ENCODE measurements around the gene KIAA0825.

Gene KIAA0825

DNA sequence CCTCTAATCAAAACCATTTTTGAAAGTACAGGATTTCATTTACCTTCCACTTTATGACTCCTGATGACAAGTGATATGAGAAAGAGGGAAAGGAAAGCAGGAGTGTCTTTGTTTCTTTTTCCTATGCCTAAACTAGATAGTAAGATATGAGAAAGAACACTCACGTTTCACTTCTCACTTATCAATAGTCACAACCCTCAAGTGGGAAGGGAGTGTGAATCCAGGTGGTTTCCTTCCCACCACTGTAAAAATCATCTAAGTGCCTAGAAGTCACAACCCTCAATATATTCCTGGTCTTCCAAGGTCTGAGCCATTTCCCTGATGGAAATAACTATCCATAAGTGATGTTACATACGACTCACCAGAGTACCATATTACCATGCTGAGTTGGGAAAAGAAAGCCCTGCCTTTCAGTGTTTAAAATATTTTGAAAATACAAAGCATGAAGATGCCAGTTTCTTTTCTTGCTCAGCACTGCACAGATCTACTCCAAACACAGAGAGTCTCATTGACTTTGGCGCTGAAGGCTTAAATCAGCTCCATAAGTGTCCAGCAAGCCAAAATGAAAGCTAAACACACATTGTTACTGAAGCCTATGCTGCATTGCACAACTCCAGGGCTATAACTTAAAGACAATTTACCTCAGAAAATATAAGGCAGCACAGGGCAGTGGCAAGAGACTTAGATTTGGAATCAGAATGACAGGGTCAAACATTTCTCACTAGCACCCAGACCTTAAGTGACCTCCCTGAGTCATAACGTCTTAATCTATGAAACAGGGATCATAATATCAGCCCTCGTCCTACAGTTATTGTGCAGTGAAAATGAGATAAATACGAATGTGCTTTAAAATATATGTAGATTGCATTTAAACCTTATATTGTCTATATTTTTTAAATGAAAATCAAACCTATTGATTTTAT is 301.2 kb downstream of the KIAA0825 start:
- H2BK120ac ChIP-seq (ENCODE audit: insufficient read depth, low read length, poor library complexity) = no peak overlapping the region
- no peaks in the 10 kb centered on the region for H3K27me3 ChIP-seq (ENCODE audit: insufficient read depth, low read length)
- no peaks in the 10 kb centered on the region for H3K79me1 ChIP-seq (ENCODE audit: low read length)
- no peaks in the 10 kb centered on the region for H3K79me2 ChIP-seq (ENCODE audit: control insufficient read depth, insufficient read depth, low read length, poor library complexity)
- H3K4ac ChIP-seq (ENCODE audit: low read depth, low read length) = no peak overlapping the region
- no peak overlapping the region for H4K8ac ChIP-seq (ENCODE audit: low read depth, low read length)
- no peaks in the 10 kb centered on the region for H3K36me3 ChIP-seq (ENCODE audit: control insufficient read depth in 1 of 2, insufficient read depth in 2 of 2, low read length in 2 of 2)
- DNase-seq = no peak
- no peak overlapping the region for H3K18ac ChIP-seq (ENCODE audit: low read length)
- H4K12ac ChIP-seq (ENCODE audit: low read depth, low read length) = no peak overlapping the region
- no CpG with 5 or more reads among the region's 6 CpGs for WGBS (ENCODE audit: extremely low coverage, insufficient coverage, insufficient read length)
- no peak overlapping the region for H3K14ac ChIP-seq (ENCODE audit: low read length)
- no peak overlapping the region for H3K27ac ChIP-seq (ENCODE audit: low read depth, low read length)
- H3K4me1 ChIP-seq (ENCODE audit: control insufficient read depth in 1 of 2, insufficient read depth in 2 of 2, low read length in 2 of 2) = no peaks in the 10 kb centered on the region
- H2AK5ac ChIP-seq (ENCODE audit: low read length) = no peak overlapping the region
- no peak overlapping the region for H4K91ac ChIP-seq (ENCODE audit: low read depth, low read length)
- no peaks in the 10 kb centered on the region for H3K9me3 ChIP-seq (ENCODE audit: insufficient read depth, low read depth, low read length)
- H3K23ac ChIP-seq (ENCODE audit: low read length) = no peak overlapping the region
- H3K4me2 ChIP-seq (ENCODE audit: low read length) = no peak overlapping the region
- no peak overlapping the region for H2BK5ac ChIP-seq (ENCODE audit: low read depth, low read length, poor library complexity)
- no peak overlapping the region for H2BK12ac ChIP-seq (ENCODE audit: low read length)
- no peak overlapping the region for H2AFZ ChIP-seq (ENCODE audit: insufficient read depth, low read length, poor library complexity)
- H3K9ac ChIP-seq (ENCODE audit: low read length) = no peak overlapping the region
- no peak overlapping the region for H3K4me3 ChIP-seq (ENCODE audit: low read depth, low read length)

DNA sequence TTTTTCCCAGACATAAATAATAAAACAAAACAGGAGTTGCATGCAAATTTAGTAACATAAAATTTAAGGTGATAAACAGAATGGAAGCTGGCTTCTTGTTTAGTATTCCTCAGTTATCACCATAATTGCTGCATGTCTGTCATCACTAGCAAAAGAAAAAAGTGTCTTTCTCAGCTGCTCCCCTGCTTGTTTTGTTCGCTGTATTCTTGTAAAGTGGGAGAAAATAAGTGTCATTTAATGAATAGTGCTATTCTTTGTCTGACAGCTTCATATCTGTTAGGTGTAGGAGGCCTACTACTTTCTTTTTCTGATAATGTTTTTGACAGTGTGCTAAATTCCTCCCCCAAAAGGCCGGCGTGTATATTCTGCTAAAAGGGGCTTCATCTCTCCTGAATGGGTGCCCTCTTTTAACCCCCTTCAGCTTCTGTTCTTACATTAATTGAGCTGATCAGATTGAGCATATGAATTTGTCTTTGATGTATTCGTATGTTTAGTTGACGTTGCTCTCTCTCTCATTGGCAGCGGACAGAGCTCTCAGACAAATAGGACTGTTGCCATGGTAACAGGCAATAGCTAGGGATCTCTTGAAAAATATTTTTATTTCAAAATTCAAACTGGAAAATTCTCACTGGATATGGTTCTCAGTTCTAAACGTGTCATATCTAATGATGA is 303.8 kb downstream of the KIAA0825 start:
- Histone ChIP-seq H2AFZ (ENCODE audit: insufficient read depth, low read length, poor library complexity) (no peak overlapping the region), H2AK5ac (ENCODE audit: low read length) (no peak overlapping the region), H2BK120ac (ENCODE audit: insufficient read depth, low read length, poor library complexity) (no peak overlapping the region), H3K27me3 (ENCODE audit: insufficient read depth, low read length) (no peaks in the 10 kb centered on the region), H3K9ac (ENCODE audit: low read length) (no peak overlapping the region), H3K23ac (ENCODE audit: low read length) (no peak overlapping the region), H3K79me1 (ENCODE audit: low read length) (no peaks in the 10 kb centered on the region), H2BK5ac (ENCODE audit: low read depth, low read length, poor library complexity) (no peak overlapping the region), H4K12ac (ENCODE audit: low read depth, low read length) (no peak overlapping the region), H4K91ac (ENCODE audit: low read depth, low read length) (no peak overlapping the region), H4K8ac (ENCODE audit: low read depth, low read length) (no peak overlapping the region), H3K4me2 (ENCODE audit: low read length) (no peak overlapping the region), H3K9me3 (ENCODE audit: insufficient read depth, low read depth, low read length) (no peaks in the 10 kb centered on the region), H3K18ac (ENCODE audit: low read length) (no peak overlapping the region), H3K27ac (ENCODE audit: low read depth, low read length) (no peak overlapping the region), H3K79me2 (ENCODE audit: control insufficient read depth, insufficient read depth, low read length, poor library complexity) (no peaks in the 10 kb centered on the region), H2BK12ac (ENCODE audit: low read length) (no peak overlapping the region), H3K36me3 (ENCODE audit: control insufficient read depth in 1 of 2, insufficient read depth in 2 of 2, low read length in 2 of 2) (no peaks in the 10 kb centered on the region), H3K14ac (ENCODE audit: low read length) (no peak overlapping the region), H3K4me1 (ENCODE audit: control insufficient read depth in 1 of 2, insufficient read depth in 2 of 2, low read length in 2 of 2) (no peaks in the 10 kb centered on the region), H3K4ac (ENCODE audit: low read depth, low read length) (no peak overlapping the region), H3K4me3 (ENCODE audit: low read depth, low read length) (no peak overlapping the region)
- DNase-seq = no peak
- whole genome bisulfite sequencing (ENCODE audit: extremely low coverage, insufficient coverage, insufficient read length) = no CpG with 5 or more reads among the region's 7 CpGs

DNA sequence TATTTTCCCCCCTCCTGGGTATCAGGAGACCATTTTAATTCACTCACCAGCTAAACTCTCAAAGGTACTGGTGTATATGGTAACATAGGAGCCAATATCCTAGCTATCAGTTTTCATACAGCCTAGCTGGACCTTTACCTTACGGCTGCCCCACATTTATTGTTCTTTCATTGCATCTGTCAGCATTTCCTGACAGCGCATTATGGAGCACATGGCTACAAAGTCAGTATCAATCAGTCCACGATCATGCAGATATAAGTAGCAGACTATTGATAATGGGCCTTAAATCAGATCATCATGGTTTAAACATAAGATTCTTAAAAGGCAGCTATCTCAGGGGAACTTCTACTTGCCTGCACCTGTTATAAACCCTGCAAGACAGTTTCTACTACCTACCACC is 304.7 kb downstream of the KIAA0825 start:
- H2BK12ac ChIP-seq (ENCODE audit: low read length) = no peak overlapping the region
- no peak overlapping the region for H3K14ac ChIP-seq (ENCODE audit: low read length)
- no CpG with 5 or more reads among the region's 3 CpGs for WGBS (ENCODE audit: extremely low coverage, insufficient coverage, insufficient read length)
- H2BK120ac ChIP-seq (ENCODE audit: insufficient read depth, low read length, poor library complexity) = no peak overlapping the region
- H3K4me2 ChIP-seq (ENCODE audit: low read length) = no peak overlapping the region
- H3K36me3 ChIP-seq (ENCODE audit: control insufficient read depth in 1 of 2, insufficient read depth in 2 of 2, low read length in 2 of 2) = no peaks in the 10 kb centered on the region
- H3K9ac ChIP-seq (ENCODE audit: low read length) = no peak overlapping the region
- no peak overlapping the region for H3K27ac ChIP-seq (ENCODE audit: low read depth, low read length)
- H3K4ac ChIP-seq (ENCODE audit: low read depth, low read length) = no peak overlapping the region
- H2AK5ac ChIP-seq (ENCODE audit: low read length) = no peak overlapping the region
- no peak overlapping the region for H3K4me3 ChIP-seq (ENCODE audit: low read depth, low read length)
- no peak overlapping the region for H3K18ac ChIP-seq (ENCODE audit: low read length)
- H4K8ac ChIP-seq (ENCODE audit: low read depth, low read length) = no peak overlapping the region
- no peak overlapping the region for H4K91ac ChIP-seq (ENCODE audit: low read depth, low read length)
- no peak overlapping the region for H2BK5ac ChIP-seq (ENCODE audit: low read depth, low read length, poor library complexity)
- no peak overlapping the region for H2AFZ ChIP-seq (ENCODE audit: insufficient read depth, low read length, poor library complexity)
- no peaks in the 10 kb centered on the region for H3K79me1 ChIP-seq (ENCODE audit: low read length)
- H3K23ac ChIP-seq (ENCODE audit: low read length) = no peak overlapping the region
- no peaks in the 10 kb centered on the region for H3K79me2 ChIP-seq (ENCODE audit: control insufficient read depth, insufficient read depth, low read length, poor library complexity)
- H3K27me3 ChIP-seq (ENCODE audit: insufficient read depth, low read length) = no peaks in the 10 kb centered on the region
- no peaks in the 10 kb centered on the region for H3K4me1 ChIP-seq (ENCODE audit: control insufficient read depth in 1 of 2, insufficient read depth in 2 of 2, low read length in 2 of 2)
- no peaks in the 10 kb centered on the region for H3K9me3 ChIP-seq (ENCODE audit: insufficient read depth, low read depth, low read length)
- no peak overlapping the region for H4K12ac ChIP-seq (ENCODE audit: low read depth, low read length)
- DNase-seq = no peak

DNA sequence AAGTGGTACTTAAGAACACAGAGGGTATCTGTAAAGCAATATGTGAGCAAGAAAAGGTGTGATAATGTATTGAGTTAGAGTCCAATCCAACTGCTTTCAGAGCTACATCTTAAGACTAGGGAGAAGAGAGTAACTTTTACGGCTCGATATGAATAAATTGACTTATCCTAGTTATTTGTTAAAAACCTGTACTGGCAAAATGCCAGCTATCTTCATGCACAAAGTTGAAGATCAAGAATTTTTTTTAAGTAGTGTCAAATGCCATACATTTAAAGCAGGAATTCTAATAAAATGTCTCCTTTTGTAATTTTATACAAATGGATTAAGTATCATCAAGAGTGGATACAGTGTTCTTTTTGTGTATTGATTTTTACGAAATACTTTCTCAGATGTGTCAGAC is 305.2 kb downstream of the KIAA0825 start:
- H3K4ac ChIP-seq (ENCODE audit: low read depth, low read length) = no peak overlapping the region
- H2AK5ac ChIP-seq (ENCODE audit: low read length) = no peak overlapping the region
- no peak overlapping the region for H2BK120ac ChIP-seq (ENCODE audit: insufficient read depth, low read length, poor library complexity)
- H4K8ac ChIP-seq (ENCODE audit: low read depth, low read length) = no peak overlapping the region
- no peak overlapping the region for H2BK5ac ChIP-seq (ENCODE audit: low read depth, low read length, poor library complexity)
- H3K4me3 ChIP-seq (ENCODE audit: low read depth, low read length) = no peak overlapping the region
- H4K91ac ChIP-seq (ENCODE audit: low read depth, low read length) = no peak overlapping the region
- DNase-seq = no peak
- no peak overlapping the region for H4K12ac ChIP-seq (ENCODE audit: low read depth, low read length)
- H3K4me2 ChIP-seq (ENCODE audit: low read length) = no peak overlapping the region
- no peaks in the 10 kb centered on the region for H3K27me3 ChIP-seq (ENCODE audit: insufficient read depth, low read length)
- no peak overlapping the region for H3K9ac ChIP-seq (ENCODE audit: low read length)
- no peaks in the 10 kb centered on the region for H3K36me3 ChIP-seq (ENCODE audit: control insufficient read depth in 1 of 2, insufficient read depth in 2 of 2, low read length in 2 of 2)
- no peaks in the 10 kb centered on the region for H3K9me3 ChIP-seq (ENCODE audit: insufficient read depth, low read depth, low read length)
- no peaks in the 10 kb centered on the region for H3K79me1 ChIP-seq (ENCODE audit: low read length)
- H2AFZ ChIP-seq (ENCODE audit: insufficient read depth, low read length, poor library complexity) = no peak overlapping the region
- no peak overlapping the region for H3K23ac ChIP-seq (ENCODE audit: low read length)
- H3K4me1 ChIP-seq (ENCODE audit: control insufficient read depth in 1 of 2, insufficient read depth in 2 of 2, low read length in 2 of 2) = no peaks in the 10 kb centered on the region
- H3K79me2 ChIP-seq (ENCODE audit: control insufficient read depth, insufficient read depth, low read length, poor library complexity) = no peaks in the 10 kb centered on the region
- no peak overlapping the region for H2BK12ac ChIP-seq (ENCODE audit: low read length)
- no peak overlapping the region for H3K18ac ChIP-seq (ENCODE audit: low read length)
- H3K14ac ChIP-seq (ENCODE audit: low read length) = no peak overlapping the region
- no CpG with 5 or more reads among the region's 3 CpGs for WGBS (ENCODE audit: extremely low coverage, insufficient coverage, insufficient read length)
- no peak overlapping the region for H3K27ac ChIP-seq (ENCODE audit: low read depth, low read length)

Measured in trophoblast cell (in vitro differentiated cells and primary cell).